CD4-positive, alpha-beta T cell (primary cell): Measurements from ENCODE around the gene UBE2E3. TPM values are rescaled to one million over a fixed set of nuclear protein-coding genes. Genes with fewer than 3 reads are reported as not detected.

Experiments used
- ATAC-seq: fragments of 200-7000 bp; cut with Tn5 transposase; one replicate; pipeline ENCODE4 v1.10.0; 2022; ENCODE audit warnings: mild to moderate bottlenecking; ENCODE audit not compliant: poor library complexity
- CTCF ChIA-PET: fragments of 350-600 bp; sonication (Branson Sonifier 250); formaldehyde crosslinking; loops from one replicate; lab custom pipeline; 2021; ENCODE audit warnings: antibody characterized with exemption, inconsistent platforms; lab: Charles Lee
- POLR2A ChIA-PET: fragments of 350-600 bp; sonication (Branson Sonifier 250); formaldehyde crosslinking; loops from one replicate; lab custom pipeline; 2021; ENCODE audit warnings: antibody characterized with exemption, inconsistent platforms; lab: Charles Lee
- DNase-seq, 14 experiments: peaks; one replicate each; pipeline ENCODE4 v3.0.0-alpha.2; 2013 to 2020; ENCODE audit warnings: mixed read lengths in 2 of 14
- H3K27ac ChIP-seq, 2 donors: one replicate each; pipeline versions ENCODE4 v1.5.1 to v1.7.0; 2013; ENCODE audit warnings: low read length in 2 of 2, low read depth in 1 of 2, mild to moderate bottlenecking in 1 of 2
- H3K27me3 ChIP-seq, 2 experiments: 1 replicate in 1 of 2; 2 replicates in 1 of 2; pipeline versions ENCODE4 v1.6.1 to v1.7.0; 2013; ENCODE audit warnings: low read length in 2 of 2, control low read depth in 1 of 2, mild to moderate bottlenecking in 1 of 2, moderate library complexity in 1 of 2; ENCODE audit not compliant: insufficient read depth in 2 of 2, control insufficient read depth in 1 of 2
- H3K36me3 ChIP-seq: one replicate; pipeline ENCODE4 v1.6.1; 2013; ENCODE audit warnings: low read length, control low read depth; ENCODE audit not compliant: insufficient read depth
- H3K4me1 ChIP-seq: one replicate; pipeline ENCODE4 v1.6.1; 2013; ENCODE audit warnings: low read length, control low read depth; ENCODE audit not compliant: insufficient read depth
- H3K4me3 ChIP-seq: one replicate; pipeline ENCODE4 v1.5.1; 2013; ENCODE audit warnings: mild to moderate bottlenecking, low read length, moderate library complexity
- H3K9me3 ChIP-seq, 2 experiments: 1 replicate in 1 of 2; 2 replicates in 1 of 2; pipeline versions ENCODE4 v1.6.1 to v1.7.0; 2013; ENCODE audit warnings: low read length in 2 of 2, mild to moderate bottlenecking in 2 of 2, control low read depth in 1 of 2, moderate library complexity in 1 of 2; ENCODE audit not compliant: control insufficient read depth in 1 of 2, insufficient read depth in 1 of 2
- H3K27ac Mint-ChIP-seq: one replicate; pipeline ENCODE4 v1.8.0; 2020; ENCODE audit warnings: mixed read lengths
- H3K27me3 Mint-ChIP-seq: one replicate; pipeline ENCODE4 v1.8.0; 2021; ENCODE audit warnings: mixed read lengths
- H3K36me3 Mint-ChIP-seq: one replicate; pipeline ENCODE4 v1.8.0; 2021; ENCODE audit warnings: low read depth, mixed read lengths
- H3K4me1 Mint-ChIP-seq: one replicate; pipeline ENCODE4 v1.8.0; 2021; ENCODE audit warnings: low read depth, mixed read lengths
- H3K4me3 Mint-ChIP-seq: one replicate; pipeline ENCODE4 v1.8.0; 2020; ENCODE audit warnings: mild to moderate bottlenecking, mixed read lengths
- H3K9me3 Mint-ChIP-seq: one replicate; pipeline ENCODE4 v1.8.0; 2020; ENCODE audit warnings: mixed read lengths
- intact Hi-C, 2 experiments: fragments of 100-400 bp; cut with DNase I in 1 of 2; cut with micrococcal nuclease in 1 of 2; formaldehyde crosslinking; loops; one replicate each; pipeline versions ENCODE4 v1.15.1 to v1.9.0; 2023 to 2025; cut with DNase I, micrococcal nuclease
- total RNA-seq, 174 experiments: library from RNA in 2 of 174; stranded (reverse) in 2 of 174; gene quantifications; one replicate each; pipeline ENCODE4 v1.2.3 and lab custom pipeline; 2021 to 2026
- TF ChIP-seq, protein P1 (sequence below): fragments of 200-600 bp; IDR thresholded peaks from one replicate; pipeline ENCODE4 v1.8.0; 2022; ENCODE audit warnings: antibody characterized with exemption, mild to moderate bottlenecking

Gene UBE2E3
- total RNA-seq, 2 experiments from 2014 or later = 20.5 TPM

DNA sequence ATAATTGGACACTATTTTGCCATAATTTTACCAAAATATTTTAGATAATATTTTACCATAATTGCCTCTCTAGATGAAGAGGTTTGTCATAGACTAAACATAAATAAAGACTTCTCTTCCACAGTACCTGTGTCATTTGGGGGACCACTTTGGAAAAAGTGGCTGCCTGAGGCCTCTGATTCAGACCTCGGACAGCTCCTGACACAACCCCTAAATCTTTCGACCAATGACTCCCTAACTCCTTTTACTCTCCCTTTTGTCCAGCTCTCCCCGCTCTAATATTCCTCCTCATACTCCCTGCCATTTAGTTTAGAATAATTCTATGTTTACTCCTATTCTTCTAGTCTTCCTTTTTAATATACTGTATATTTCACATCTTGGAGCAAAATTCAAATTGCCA is 36.0 kb upstream of the UBE2E3 start:
- H3K27me3 Mint-ChIP-seq = peaks cover 22% of the 10 kb centered on the region
- Histone ChIP-seq H3K4me1 (no peaks in the 10 kb centered on the region), H3K27ac (no peak overlapping the region), H3K4me3 (no peak overlapping the region), H3K36me3 (no peaks in the 10 kb centered on the region), H3K9me3 (no peaks in the 10 kb centered on the region), H3K27me3 (peaks cover 3 to 7% of the 10 kb centered on the region in 2 experiments)
- H3K4me1 Mint-ChIP-seq = no peaks in the 10 kb centered on the region
- CTCF ChIA-PET = no interaction called here
- POLR2A ChIA-PET = no interaction called here
- H3K4me3 Mint-ChIP-seq = no peak overlapping the region
- no peak for ATAC-seq
- TF ChIP-seq, protein P1, sequence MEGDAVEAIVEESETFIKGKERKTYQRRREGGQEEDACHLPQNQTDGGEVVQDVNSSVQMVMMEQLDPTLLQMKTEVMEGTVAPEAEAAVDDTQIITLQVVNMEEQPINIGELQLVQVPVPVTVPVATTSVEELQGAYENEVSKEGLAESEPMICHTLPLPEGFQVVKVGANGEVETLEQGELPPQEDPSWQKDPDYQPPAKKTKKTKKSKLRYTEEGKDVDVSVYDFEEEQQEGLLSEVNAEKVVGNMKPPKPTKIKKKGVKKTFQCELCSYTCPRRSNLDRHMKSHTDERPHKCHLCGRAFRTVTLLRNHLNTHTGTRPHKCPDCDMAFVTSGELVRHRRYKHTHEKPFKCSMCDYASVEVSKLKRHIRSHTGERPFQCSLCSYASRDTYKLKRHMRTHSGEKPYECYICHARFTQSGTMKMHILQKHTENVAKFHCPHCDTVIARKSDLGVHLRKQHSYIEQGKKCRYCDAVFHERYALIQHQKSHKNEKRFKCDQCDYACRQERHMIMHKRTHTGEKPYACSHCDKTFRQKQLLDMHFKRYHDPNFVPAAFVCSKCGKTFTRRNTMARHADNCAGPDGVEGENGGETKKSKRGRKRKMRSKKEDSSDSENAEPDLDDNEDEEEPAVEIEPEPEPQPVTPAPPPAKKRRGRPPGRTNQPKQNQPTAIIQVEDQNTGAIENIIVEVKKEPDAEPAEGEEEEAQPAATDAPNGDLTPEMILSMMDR = no peak
- H3K27ac Mint-ChIP-seq = no peak overlapping the region
- DNase-seq = no peak
- H3K9me3 Mint-ChIP-seq = no peaks in the 10 kb centered on the region
- intact Hi-C loops = no loop called here
- H3K36me3 Mint-ChIP-seq = no peaks in the 10 kb centered on the region

DNA sequence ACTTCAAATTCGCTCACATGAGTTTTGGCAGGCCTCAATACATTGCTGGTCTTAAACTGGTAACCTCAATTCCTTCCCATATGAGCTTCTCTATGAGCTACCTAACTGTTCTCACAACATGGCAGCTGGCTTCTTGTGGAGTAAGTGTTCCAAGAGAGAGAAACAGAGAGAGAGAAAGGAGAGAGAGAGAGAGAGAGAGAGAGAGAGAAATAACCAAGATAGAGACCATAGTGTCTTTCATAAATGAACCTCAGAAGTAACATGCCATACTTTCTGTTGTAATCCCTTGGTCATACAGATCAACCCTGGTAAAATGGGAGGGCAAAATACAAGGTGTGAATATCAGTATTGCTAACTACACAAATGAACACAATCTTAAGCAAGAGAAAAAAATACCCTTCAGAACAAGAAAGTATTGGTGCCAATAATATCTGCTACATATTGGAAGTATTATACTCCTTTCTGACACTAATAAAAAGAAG is 33.2 kb upstream of the UBE2E3 start:
- Mint-ChIP-seq H3K4me3 (no peak overlapping the region), H3K27ac (no peak overlapping the region), H3K36me3 (no peaks in the 10 kb centered on the region), H3K4me1 (no peaks in the 10 kb centered on the region), H3K9me3 (no peaks in the 10 kb centered on the region), H3K27me3 (peaks cover 30% of the 10 kb centered on the region)
- CTCF ChIA-PET = interaction anchor here (0.7 kb wide), 1 partner anchor 698 kb away, joined by 3 read pairs; no protein-coding TSS in a partner anchor
- no peak overlapping the region for H3K4me3 ChIP-seq
- DNase-seq (no peak), ATAC-seq (no peak)
- no peaks in the 10 kb centered on the region for H3K36me3 ChIP-seq
- TF ChIP-seq, protein P1 = no peak
- intact Hi-C loops = no loop called here
- peaks cover 3 to 7% of the 10 kb centered on the region in 2 experiments for H3K27me3 ChIP-seq
- no peaks in the 10 kb centered on the region for H3K4me1 ChIP-seq
- POLR2A ChIA-PET = no interaction called here
- H3K27ac ChIP-seq = no peak overlapping the region
- no peaks in the 10 kb centered on the region for H3K9me3 ChIP-seq

DNA sequence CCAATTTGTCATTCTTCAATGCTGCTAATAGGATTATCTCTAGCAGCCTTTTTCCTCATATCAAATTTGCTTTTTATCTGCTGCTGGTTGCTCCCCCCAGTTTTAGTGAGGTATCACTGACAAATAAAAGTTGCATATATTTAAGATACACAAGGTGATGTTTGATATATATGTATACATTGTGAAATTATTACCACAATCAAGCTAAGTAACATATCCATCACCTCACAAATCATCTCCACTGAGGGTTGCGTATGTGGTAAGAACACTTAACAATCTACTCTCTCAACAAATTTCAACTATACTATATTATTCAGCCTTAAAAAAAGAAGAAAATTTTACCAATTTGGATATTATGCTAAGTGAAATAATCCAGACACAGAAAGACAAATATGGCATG is 30.5 kb upstream of the UBE2E3 start:
- Histone ChIP-seq H3K4me3 (no peak overlapping the region), H3K36me3 (no peaks in the 10 kb centered on the region), H3K4me1 (no peaks in the 10 kb centered on the region), H3K9me3 (no peaks in the 10 kb centered on the region), H3K27ac (no peak overlapping the region), H3K27me3 (peaks cover 3 to 7% of the 10 kb centered on the region in 2 experiments)
- TF ChIP-seq, protein P1 = no peak
- intact Hi-C loops = no loop called here
- no peak for DNase-seq
- no peak for ATAC-seq
- Mint-ChIP-seq H3K9me3 (no peaks in the 10 kb centered on the region), H3K27ac (no peak overlapping the region), H3K4me1 (no peaks in the 10 kb centered on the region), H3K4me3 (no peak overlapping the region), H3K27me3 (peaks cover 39% of the 10 kb centered on the region), H3K36me3 (no peaks in the 10 kb centered on the region)
- ChIA-PET CTCF (no interaction called here), POLR2A (no interaction called here)
